ENCODE measurements around the gene TRIM17. TPM values are rescaled to one million over a fixed set of nuclear protein-coding genes. Genes with fewer than 3 reads are reported as not detected.

The TRIM17 gene
- total RNA-seq, 1 experiment from 2014 or later: not detected

DNA sequence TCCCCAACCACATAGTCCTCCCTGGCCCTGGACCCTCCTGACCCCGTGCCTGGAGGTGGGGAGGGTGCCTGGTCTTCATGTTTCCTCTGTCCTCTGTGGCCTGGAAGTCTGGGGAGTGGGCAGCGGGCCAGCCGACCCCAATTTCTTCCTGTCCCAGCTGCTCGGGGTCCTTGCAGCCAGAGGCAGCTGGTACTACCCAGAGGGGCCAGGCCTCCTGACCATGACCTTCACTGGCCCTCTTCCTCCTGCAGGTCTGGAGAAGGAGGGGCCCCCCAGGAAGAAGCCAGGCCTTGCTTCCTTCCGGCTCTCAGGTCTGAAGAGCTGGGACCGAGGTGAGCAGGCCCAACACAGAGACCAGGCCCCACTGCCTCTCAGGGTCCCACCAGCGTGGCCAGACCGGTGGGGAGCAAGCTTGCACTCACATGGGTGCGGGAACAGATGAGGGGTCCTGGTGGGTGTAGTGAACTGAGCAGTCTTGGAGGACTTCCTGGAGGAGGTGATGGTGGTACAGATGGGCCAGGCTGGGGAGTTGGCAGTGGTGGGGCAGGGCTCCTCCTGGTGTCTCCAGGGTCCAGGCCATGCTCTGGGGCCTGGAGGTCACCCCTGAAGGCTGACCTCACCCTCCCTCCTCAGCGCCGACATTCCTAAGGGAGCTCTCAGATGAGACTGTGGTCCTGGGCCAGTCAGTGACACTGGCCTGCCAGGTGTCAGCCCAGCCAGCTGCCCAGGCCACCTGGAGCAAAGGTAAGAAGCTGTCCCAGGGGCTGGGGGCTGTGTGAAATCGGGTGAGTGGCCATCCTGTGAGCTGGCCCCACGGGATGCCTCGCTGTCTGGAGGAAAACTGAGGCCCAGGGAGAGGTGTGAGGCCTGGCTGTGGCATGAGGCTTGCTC lies 42.7 kb downstream of the TRIM17 start:
- BruUV-seq (replicated peaks): no TSS peak
- ATAC-seq (no peak), DNase-seq (no peak)
- Histone ChIP-seq H3K27me3 (ENCODE audit: low read length) (no peaks in the 10 kb centered on the region), H4K20me1 (ENCODE audit: low read length) (no peaks in the 10 kb centered on the region), H3K9me3 (ENCODE audit: low read length) (no peaks in the 10 kb centered on the region), H3K4me3 (ENCODE audit: low read length) (no peak overlapping the region), H3K27ac (ENCODE audit: low read length) (no peak overlapping the region), H2AFZ (ENCODE audit: low read length) (no peak overlapping the region), H3K36me3 (ENCODE audit: low read depth, low read length) (no peaks in the 10 kb centered on the region), H3K4me1 (ENCODE audit: insufficient read depth, low read length) (peaks cover 30% of the 10 kb centered on the region), H3F3A (ENCODE audit: low read length, unreplicated experiment) (no peaks in the 10 kb centered on the region), H3K9me2 (replicated peaks; ENCODE audit: low read length) (no peaks in the 10 kb centered on the region), H3K4me2 (ENCODE audit: low read length) (no peak overlapping the region), H3K9ac (ENCODE audit: low read length) (no peak overlapping the region), H3K79me2 (ENCODE audit: low read length) (no peaks in the 10 kb centered on the region)
- ChIA-PET CTCF (no interaction called here), POLR2A (ENCODE audit: unreplicated experiment) (no interaction called here)
- intact Hi-C loops (cut with micrococcal nuclease): no loop called here
- TF ChIP-seq EZH2 (IDR thresholded peaks at IDR 0.05; ENCODE audit: low read length, unreplicated experiment): no peak
- TF ChIP-seq CTCF (conservative IDR thresholded peaks at IDR 0.05; ENCODE audit: low read depth, low read length): no peak
- no peak for TF ChIP-seq EZH2phosphoT487 (IDR thresholded peaks at IDR 0.05; ENCODE audit: borderline replicate concordance, low read length)

GRCh38 chr1:228373004-228373680 lies 43.5 kb downstream of the TRIM17 start:
- Histone ChIP-seq H3F3A (ENCODE audit: low read length, unreplicated experiment) (no peaks in the 10 kb centered on the region), H4K20me1 (ENCODE audit: low read length) (no peaks in the 10 kb centered on the region), H3K4me3 (ENCODE audit: low read length) (no peak overlapping the region), H3K27me3 (ENCODE audit: low read length) (no peaks in the 10 kb centered on the region), H3K9ac (ENCODE audit: low read length) (no peak overlapping the region), H3K9me3 (ENCODE audit: low read length) (no peaks in the 10 kb centered on the region), H3K79me2 (ENCODE audit: low read length) (no peaks in the 10 kb centered on the region), H3K36me3 (ENCODE audit: low read depth, low read length) (no peaks in the 10 kb centered on the region), H3K27ac (ENCODE audit: low read length) (no peak overlapping the region), H3K4me1 (ENCODE audit: insufficient read depth, low read length) (peaks cover 26% of the 10 kb centered on the region), H2AFZ (ENCODE audit: low read length) (no peak overlapping the region), H3K9me2 (replicated peaks; ENCODE audit: low read length) (no peaks in the 10 kb centered on the region), H3K4me2 (ENCODE audit: low read length) (no peak overlapping the region)
- POLR2A ChIA-PET (ENCODE audit: unreplicated experiment): interaction anchor here (0.8 kb wide), 1 partner anchor 85 kb away, joined by 4 read pairs; no protein-coding TSS in a partner anchor
- CTCF ChIA-PET: no interaction called here
- TF ChIP-seq CTCF (conservative IDR thresholded peaks at IDR 0.05; ENCODE audit: low read depth, low read length) (no peak), EZH2 (IDR thresholded peaks at IDR 0.05; ENCODE audit: low read length, unreplicated experiment) (no peak), EZH2phosphoT487 (IDR thresholded peaks at IDR 0.05; ENCODE audit: borderline replicate concordance, low read length) (no peak)
- no TSS peak for BruUV-seq (replicated peaks)
- ATAC-seq (no peak), DNase-seq (no peak)
- intact Hi-C loops (cut with micrococcal nuclease): no loop called here

Data from PC-3 (cell line).